Measurements from ENCODE around the gene CRTAC1.

Gene CRTAC1

DNA sequence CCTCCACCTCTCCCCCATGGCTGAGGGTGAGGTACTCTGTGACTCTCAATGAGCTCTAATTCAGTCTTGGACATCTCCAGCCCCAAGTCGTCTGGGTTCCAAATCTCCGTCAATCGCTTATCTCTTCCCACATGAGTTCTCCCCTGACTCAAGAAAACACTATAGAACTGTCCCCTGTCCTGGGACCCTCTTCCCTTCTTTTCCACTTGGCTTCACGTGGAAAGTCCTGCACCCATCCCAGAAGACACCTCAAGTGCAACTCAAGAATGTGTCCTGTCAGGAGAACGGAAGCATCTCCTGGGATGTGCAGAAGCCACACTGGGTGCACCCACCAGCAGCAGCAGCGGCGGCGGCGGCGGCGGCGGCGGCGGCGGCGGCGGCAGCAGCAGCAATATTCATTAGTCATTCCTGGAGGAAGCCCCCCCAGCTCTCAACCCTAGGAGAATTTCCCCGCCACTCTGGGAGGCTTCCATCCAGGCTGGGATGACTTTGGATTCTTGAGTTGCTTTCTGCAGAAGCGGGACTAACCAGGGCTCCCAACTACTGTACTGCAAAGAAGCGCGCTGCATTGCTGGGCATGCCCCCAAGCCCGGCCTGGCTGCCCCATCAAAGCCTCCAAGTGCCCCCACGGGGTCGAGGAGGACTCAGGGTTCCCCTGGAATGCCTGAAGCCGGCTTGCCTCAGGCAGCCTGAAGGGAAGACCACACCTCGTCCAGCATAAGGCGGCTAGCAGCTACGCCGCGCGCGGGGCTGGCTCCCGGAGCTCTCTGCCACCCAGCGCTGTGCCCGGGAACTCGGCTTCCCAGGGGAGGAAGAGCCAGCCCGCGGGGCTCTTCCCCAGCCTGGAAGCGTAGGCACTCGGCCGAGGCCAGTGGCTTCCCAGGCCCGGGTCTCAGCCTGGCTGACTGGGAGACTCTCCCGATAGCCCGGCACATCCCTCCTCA, 1.0 kb downstream of the CRTAC1 start:
- no peak for DNase-seq (ENCODE audit: low read depth in 2 of 2)

DNA sequence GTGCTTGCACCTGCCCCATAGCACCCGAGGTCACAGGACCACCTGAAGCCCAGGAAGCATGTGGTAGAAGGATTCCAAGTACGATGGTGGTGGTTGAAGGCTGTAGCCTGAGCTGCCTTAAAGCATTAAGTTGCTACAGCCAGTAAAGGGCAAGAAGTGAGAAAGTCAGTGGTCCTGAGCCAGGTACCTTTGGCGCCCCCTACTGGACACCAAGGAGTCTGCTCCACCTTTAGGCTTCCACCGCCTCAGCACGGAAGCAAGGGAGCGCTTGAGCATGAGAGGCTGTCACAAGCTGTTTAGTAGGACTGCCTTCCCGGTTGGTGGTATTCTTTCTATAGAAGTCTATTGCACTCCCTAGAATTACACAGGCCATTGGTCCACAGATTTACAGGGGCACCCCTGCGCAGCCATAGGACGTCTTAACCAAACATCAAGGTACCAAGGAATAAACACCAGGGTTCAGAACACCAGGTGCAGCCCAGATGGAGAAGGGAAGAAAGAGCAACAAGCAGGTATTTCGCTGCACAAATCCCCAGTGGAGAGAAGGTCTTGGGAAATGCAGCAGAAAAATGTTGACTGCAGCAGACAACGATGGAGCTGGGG, 2.2 kb downstream of the CRTAC1 start:
- peak; percentile 8 to 35 for DNase-seq (ENCODE audit: low read depth in 2 of 2)

DNA sequence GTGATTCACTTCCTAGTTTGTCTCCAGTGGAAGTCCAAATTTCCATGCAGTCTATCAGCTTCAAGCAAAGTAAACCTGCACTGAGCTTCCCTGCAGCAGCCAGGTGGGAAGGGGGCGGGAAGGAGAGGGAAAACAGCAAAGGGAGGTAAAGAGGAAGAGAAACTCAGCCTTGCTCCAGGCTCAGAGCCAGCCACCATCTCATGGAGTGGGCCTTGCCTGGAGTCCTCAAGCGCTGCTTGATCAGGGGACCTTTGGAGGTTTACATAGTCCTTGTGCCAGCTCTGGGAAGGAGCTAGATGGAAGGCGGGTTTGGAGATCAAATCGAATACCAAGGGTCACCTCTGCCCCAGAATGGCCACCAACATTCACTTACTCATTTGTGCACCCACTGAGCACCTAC, 7.4 kb downstream of the CRTAC1 start:
- no peak for DNase-seq (ENCODE audit: low read depth in 2 of 2)

DNA sequence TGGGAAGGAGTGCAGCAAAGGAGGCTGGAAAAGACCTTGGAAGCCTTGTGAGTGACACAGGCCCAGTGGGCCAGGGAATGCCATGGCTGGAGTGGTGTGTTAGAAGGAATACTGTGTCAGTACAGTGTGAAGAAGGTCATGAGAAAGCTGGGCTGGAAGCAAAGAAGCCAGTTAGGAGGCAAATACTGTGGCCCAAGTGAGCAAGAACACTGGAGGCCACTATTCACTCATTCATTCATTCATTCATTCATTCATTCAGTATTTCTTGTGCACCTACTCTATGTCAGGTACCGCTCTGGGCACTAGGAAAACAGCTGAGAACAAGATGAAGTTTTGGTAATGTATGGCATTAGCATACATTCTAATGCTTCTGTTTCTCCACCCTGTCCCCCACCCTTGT, 9.6 kb downstream of the CRTAC1 start:
- no peak for DNase-seq (ENCODE audit: low read depth in 2 of 2)

DNA sequence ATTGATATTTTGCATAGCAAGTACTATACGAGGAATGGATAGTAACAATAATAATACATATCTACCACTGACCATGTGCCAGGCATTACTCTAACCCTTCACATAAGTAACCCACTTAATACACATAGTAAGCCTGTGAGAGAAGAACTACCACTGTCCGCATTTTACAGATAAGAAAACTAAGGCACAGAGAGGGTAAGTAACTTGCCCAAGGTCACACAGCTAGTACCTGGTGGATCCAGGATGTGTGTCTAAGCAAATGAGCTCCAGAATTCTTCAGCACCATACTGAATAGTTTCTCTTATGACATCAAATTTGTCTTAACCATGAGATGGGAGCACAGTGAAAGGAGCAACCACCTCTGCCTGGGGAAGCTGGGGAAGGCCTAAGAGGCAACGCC, 10.2 kb downstream of the CRTAC1 start:
- no peak for DNase-seq (ENCODE audit: low read depth in 2 of 2)

DNA sequence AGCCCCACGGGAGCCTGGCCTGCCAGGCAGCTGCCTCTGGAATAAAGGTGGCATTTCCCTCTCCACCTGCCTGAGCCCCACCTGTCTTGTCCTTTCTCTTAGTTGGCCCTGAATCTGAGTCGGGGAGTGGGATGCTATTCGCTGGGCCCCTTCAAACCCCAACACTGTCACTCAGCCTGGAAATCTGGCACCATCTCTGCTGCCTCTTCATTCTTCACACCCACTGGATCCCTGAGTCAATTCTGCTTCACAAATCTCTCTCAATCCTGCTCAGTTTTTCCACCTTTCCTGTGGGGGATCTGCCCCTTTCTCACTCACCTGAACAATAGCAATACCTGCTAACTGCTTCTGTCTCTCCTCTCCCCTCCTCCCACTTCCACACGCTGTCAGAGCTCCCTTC, 10.6 kb downstream of the CRTAC1 start:
- DNase-seq (ENCODE audit: low read depth in 2 of 2): no peak

DNA sequence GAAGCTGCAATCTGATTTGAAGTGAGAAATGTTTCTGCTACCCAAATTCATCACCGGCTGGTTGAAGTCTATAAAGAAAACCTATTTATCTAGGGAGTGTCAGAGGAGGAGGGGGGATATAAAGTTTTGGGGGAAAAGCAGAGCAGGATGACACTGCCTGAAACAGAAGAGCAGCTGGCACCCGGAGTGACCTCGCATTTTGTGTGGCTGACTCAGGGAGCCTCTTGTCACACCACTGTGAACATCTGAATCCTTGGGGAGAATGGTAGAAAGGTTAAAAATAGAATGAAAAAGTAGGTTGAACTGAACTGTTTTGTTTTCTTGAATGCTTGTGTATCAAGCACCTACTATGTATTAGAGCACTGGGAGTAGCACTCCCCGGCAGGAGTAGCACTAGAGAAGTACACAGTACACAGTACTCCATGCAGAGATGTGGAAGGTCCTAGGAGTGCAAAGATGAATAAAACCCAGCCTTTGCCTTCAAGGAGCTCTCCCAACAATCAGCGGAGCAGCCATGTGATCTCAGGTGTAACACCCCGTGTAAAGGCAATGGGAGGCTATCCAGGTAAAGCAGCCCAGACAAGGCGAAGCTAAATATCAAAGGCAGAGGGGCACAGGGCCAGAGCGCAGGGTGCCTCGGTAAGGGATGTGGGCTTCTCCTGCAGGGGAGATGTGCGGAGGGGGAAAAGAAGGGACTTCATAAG, 13.5 kb downstream of the CRTAC1 start:
- no peak for DNase-seq (ENCODE audit: low read depth in 2 of 2)

DNA sequence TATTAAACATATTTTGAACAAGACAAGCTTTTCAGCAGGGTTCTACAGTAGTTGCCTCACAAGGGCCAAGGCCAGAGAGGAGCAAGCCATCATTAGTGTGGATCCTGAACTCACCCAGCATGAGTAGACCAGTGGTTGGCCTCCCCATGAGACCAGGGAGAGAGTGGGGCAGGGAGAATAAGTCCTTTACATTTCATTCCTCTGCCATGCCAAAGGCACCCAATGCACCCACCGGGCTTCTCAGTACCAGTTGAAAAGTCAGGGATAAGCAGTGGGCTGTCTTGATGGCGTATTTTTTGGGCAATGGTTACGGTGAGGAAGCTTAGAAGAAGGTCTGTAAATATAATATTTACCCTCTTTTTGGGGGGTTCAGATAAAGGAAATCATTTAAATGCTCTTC, 16.6 kb downstream of the CRTAC1 start:
- DNase-seq (ENCODE audit: low read depth in 2 of 2): no peak

DNA sequence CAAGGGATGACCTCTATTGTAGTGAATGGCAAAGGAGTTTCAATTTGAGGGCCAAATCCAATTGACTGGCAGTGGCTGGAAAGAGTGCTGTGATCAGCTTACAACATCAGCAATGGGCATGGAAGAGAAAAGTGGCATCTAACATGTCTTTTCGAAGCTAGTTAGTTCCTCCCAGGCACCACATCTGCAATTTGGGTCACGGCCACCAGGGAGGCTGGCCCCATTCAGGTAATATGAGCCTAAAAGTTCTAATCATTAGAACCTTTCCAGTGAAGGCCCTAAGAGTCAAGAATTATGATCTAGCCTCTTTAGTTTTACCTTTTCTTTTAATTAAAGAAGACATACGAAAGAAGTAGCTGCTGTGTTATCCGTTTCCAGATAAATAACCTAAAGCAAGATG, 17.3 kb downstream of the CRTAC1 start:
- DNase-seq (ENCODE audit: low read depth in 2 of 2): no peak

DNA sequence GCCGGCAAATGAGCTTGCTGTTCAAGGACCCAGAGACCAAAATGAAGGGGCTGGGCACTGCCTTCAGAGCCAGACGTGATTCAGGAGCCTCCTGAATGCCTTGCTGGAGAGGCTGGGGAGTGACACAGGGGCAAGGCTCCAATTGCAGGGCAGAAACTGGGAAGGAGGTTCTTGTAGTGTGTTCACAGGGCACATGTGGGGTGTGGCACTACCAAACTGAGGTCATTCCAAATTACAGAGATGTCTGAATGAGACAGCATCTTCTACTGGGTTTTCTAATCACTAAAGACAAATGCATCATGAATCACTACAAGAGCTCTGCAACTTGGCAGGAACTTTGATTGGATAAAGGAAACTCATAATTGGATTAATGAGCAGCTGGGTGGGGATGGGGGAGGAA, 17.8 kb downstream of the CRTAC1 start:
- no peak for DNase-seq (ENCODE audit: low read depth in 2 of 2)

DNA sequence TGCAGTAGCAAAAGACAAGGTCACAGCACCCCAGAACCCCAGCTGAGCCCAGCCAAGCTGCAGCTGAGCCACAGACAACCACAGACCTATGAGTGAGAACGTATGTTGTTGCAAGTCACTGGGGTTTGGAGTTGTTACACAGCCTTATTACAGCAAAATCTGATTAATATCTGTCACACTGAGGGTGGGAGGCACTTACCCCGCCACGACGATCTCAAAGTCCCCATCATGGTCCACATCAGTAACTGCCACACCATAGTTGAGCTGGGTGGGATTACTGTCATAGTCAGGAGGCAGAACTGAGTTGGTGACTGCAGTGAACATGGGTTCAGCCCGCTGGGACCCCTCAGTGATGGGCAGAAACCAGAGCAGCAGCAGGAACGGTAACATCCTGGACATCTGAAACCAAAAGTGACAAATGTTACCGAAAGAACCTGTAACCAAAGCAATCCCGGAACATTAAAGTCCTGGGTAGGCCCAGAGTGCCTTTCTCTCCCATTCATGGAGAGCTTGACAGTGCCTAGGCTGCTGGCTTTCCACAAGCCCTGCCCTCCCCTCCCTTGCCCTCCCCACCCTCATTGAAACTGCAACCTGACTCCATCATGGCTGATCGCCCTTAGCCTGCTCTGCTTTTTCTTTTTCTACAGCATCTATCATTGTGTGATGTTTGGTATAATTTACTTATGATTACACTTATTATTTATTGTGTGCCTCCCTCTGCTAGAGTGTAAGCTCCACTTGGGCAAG, 19.3 kb downstream of the CRTAC1 start:
- no peak for DNase-seq (ENCODE audit: low read depth in 2 of 2)

DNA sequence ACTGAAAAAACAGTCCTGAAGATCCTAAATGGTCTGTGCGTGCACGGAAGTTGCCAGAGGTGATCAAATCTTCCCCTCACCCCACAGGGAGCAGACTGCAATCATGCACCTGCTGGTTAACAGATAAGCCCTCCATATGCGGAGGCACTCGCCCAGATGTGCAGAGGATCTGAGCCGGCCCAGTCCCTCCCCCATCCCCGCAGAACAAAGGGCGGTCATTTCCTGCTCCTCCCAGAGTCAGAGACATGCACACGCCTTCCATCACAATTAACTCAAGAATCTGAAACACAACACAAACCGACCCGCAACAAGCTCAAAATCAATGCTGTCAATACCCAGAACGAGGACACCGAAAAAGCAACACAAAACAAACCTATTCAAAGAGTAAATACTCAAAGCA, 24.2 kb downstream of the CRTAC1 start:
- no peak for DNase-seq (ENCODE audit: low read depth in 2 of 2)

DNA sequence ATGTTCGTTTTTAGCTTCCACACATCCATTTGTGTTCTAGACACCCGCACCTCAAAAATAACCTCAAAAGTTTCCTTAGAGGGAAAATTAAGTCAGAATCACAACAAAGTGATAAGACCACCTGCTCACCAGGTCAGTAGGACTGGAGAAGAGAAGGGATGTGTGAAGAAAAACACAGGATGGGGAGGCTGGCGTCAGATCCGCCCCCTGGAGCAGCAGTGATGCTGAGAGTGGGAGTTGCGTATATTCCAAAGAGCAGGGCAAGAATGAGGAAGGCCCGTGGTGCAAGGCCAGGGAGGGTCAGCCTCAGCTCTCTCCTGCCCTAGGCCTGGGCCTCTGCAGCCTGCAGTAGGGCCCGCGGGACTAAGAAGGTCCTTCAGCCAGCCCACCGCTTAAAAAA, 28.7 kb downstream of the CRTAC1 start:
- no peak for DNase-seq (ENCODE audit: low read depth in 2 of 2)

DNA sequence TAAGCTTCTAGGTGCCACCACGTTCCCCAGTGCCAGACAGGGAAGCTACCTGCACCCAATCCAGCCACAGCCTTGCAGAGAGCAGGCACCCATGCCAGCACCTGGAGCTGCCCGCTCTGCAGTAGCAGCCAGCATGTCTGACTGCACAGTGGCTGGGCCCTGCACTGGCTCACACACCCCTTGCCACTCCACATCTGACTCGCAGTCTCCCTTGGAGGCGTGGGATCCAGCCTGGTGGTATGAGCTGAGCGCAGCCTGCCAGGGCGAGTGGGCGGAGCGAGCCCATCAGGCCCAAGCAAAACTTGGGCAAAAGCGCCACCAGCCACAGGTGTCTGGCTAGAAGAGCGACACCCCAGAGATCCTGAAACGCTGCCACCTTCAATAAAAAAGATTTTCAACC, 30.1 kb downstream of the CRTAC1 start:
- no peak for DNase-seq (ENCODE audit: low read depth in 2 of 2)

DNA sequence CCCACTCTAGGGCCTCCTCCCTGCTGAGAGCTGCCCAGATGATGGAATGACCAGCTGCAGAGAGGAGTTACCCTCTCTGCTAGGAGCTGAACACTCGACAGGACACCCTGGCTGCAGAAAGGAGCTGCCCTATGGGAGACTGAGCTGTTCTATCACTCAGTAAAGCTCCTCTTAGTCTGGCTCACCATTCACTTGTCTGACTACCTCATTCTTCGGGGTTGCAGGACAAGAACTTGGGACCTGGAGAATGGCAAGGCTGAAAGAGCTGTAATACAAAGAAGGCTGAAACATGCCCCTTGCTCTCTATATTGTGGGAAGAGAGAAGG, 30.5 kb downstream of the CRTAC1 start:
- no peak for DNase-seq (ENCODE audit: low read depth in 2 of 2)

DNA sequence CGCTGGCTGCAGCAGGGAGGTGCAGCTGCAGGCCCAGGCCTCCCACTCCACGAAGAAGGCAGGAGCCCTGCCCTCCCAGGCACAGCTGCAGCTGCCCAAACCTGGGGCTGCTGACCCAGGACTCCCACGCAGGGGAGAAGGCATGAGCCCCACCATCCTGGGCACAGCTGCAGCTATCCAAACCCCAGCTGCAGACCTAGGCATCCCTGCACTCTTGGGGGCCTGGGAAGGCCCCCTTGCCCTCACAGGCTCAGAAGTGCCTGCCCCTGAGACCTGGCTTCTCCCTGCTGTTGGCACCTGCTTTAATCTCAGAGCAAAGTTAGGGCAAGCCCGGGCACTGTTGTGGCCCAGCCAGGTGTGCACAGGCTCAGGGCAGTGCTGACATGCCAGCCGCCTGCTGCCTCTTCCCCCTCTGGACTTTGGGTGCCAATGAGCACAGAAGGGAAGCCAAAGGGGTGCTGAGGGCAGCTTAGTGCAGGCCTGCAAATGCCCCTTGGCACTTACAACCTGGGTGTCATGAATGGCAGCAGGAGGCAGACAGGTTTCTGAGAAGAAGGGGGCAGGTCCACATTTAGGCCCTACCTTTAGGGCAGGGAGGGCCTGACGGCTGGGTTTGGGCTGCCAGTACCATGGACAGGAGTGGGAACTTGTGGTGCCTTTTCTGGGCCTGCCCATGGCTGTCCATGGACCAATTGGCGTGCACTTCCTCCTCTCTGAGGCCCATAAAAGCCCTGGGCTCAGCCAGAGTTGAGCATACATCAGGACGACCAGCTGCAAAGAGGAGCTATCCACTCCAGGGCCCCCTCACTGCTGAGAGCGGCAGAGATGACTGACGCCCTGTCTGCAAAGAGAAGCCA, 31.1 kb downstream of the CRTAC1 start:
- DNase-seq (ENCODE audit: low read depth in 2 of 2): no peak

DNA sequence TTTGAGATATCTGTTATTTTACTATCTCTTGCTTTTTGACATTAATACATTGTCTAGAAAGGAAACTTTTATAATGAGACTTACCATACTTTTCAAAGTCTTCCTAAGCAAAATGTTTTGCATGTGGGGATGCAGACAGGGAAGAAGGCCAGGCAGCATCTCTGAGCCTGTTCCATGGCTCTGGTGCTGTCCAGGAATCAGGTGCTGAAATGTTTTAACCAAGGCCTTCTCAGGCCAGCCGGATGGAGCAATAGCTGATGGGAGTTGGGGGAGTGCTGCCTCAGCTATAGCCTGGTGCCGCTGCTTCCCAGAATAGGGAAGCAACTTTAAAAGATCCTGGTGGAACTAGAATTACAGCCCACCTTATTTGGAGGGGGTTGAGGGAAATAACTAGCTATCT, 38.5 kb downstream of the CRTAC1 start:
- DNase-seq (ENCODE audit: low read depth in 2 of 2): no peak

DNA sequence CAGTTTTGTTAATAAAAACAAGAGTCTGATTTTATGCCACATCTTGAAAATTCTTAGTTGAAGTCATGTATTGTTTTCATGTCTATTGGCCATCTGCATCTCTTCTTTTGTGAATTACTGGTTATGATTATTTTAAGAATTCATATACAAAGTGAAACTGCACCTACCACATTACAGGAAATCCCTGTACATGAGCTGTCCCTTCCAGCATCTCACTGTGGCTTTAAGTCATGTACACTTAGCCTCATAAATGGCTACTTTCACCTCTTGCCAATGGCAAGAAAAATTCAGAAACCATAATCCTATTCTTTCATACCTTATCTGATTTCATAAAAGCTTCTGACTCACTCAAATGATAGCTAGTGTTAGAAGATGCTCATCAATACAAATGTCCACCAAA, 48.6 kb downstream of the CRTAC1 start:
- DNase-seq (ENCODE audit: low read depth in 2 of 2): no peak

DNA sequence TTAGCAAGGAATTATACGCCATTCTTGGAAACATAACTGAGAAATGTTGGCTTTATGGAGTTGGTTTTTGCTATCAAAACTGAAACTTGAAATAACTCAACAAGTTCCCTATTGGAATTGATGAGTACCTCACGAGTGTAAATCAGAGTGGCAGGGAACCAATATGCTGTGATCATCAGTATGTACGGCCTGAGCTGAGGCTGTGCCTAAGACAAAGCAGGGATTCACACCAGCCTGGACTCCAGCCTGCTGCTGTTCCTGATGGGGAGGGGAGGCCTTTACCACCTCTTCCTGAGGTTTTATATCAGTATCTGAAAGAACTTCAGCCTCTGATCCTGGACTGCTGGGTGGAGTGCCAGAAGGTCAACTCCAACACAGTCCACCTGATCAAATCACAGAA, 52.7 kb downstream of the CRTAC1 start:
- DNase-seq (ENCODE audit: low read depth in 2 of 2): no peak

DNA sequence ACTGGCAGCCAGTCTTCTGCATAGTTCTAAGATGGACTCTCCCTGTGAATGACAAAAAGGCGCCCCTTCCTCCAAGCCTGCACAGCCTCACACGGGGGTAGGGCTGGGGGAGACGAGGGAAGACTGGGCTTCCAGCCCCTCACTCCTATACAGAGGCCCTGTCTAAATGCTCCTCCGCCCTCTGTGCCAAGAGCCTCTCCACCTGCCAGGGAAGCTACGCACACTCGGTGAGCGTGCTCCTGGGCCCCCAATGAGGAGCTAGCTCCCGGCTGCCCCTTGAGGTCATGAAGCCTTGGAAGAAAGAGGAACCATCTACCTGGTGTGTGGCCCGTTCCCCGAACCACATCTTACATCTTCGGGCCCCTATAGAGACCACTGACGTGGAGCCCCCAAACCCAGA, 54.8 kb downstream of the CRTAC1 start:
- DNase-seq (ENCODE audit: low read depth in 2 of 2): no peak

Measured in stimulated activated CD4-positive, alpha-beta T cell treated with anti-CD3 and anti-CD28 coated beads, Interleukin-1b, Interleukin-23, amount 100 ng/mL, for 1 hour (primary cell).